GM12892 (cell line): ENCODE measurements around the gene ABHD17A.

ENCODE experiments used
- POLR2A ChIP-seq: IDR thresholded peaks from 2 replicates; pipeline ENCODE4 v1.6.1; 2011; ENCODE audit warnings: low read depth, low read length, control low read depth
- POLR2AphosphoS5 ChIP-seq: IDR thresholded peaks from 2 replicates; pipeline ENCODE4 v1.6.1; 2011; ENCODE audit warnings: low read depth, low read length, control low read depth

- no peak for TF ChIP-seq POLR2A
- no peak for TF ChIP-seq POLR2AphosphoS5
Measured at GRCh38 chr19:1845642-1846041, 39.7 kb downstream of the ABHD17A start.
